Panc1 (cell line): ENCODE data around the gene MRPL43. TPM values are rescaled to one million over a fixed set of nuclear protein-coding genes. Genes with fewer than 3 reads are reported as not detected.

Source experiments
- ATAC-seq: fragments of 200-7000 bp; cut with Tn5 transposase; 2 replicates; pipeline ENCODE4 v1.9.1; 2020; ENCODE audit warnings: mild to moderate bottlenecking, moderate library complexity
- BruUV-seq: library from RNA; stranded (reverse); fragments of 400-500 nt; replicated peaks from 2 replicates; lab custom pipeline; 2021; lab: Mats Ljungman, UMichigan
- CTCF ChIA-PET: fragments of 300-600 bp; sonication (Branson Sonifier 250); formaldehyde crosslinking; loops from one replicate; lab custom pipeline; 2022; ENCODE audit warnings: antibody characterized with exemption; lab: Charles Lee
- POLR2A ChIA-PET: fragments of 300-600 bp; sonication (Branson Sonifier 250); formaldehyde crosslinking; loops from one replicate; lab custom pipeline; 2022; ENCODE audit warnings: antibody characterized with exemption; lab: Charles Lee
- DNase-seq: peaks from one replicate; pipeline ENCODE4 v3.0.0-alpha.2; 2010; ENCODE audit warnings: low read depth, low spot score
- H3K27ac ChIP-seq: 2 replicates; pipeline ENCODE4 v1.5.1; 2011; ENCODE audit warnings: mild to moderate bottlenecking, low read length, inconsistent platforms
- H3K27me3 ChIP-seq: fragments of 200-500 bp; sonication (Bioruptor generic); 2 replicates; pipeline ENCODE4 v1.6.0; 2014; ENCODE audit warnings: low read length, inconsistent platforms; ENCODE audit not compliant: control insufficient read depth, insufficient read depth
- H3K36me3 ChIP-seq: fragments of 200-500 bp; sonication (Bioruptor generic); 2 replicates; pipeline ENCODE4 v1.5.1; 2014; ENCODE audit warnings: inconsistent platforms, mild to moderate bottlenecking, low read length, moderate library complexity; ENCODE audit not compliant: control insufficient read depth, insufficient read depth
- H3K4me1 ChIP-seq: 2 replicates; pipeline ENCODE4 v1.5.1; 2011; ENCODE audit warnings: inconsistent platforms, mild to moderate bottlenecking, low read length, moderate library complexity; ENCODE audit not compliant: control insufficient read depth, insufficient read depth
- H3K4me3 ChIP-seq, 2 experiments: 2 replicates each; pipeline ENCODE4 v1.5.1; 2011 to 2012; ENCODE audit warnings: low read depth in 2 of 2, low read length in 2 of 2, mild to moderate bottlenecking in 2 of 2, inconsistent platforms in 1 of 2, moderate library complexity in 1 of 2
- H3K9me3 ChIP-seq: fragments of 200-500 bp; sonication (Bioruptor generic); 2 replicates; pipeline ENCODE4 v1.5.1; 2014; ENCODE audit warnings: low read depth, mild to moderate bottlenecking, inconsistent platforms, low read length, moderate library complexity; ENCODE audit not compliant: control insufficient read depth, insufficient read depth
- POLR2AphosphoS5 ChIP-seq: IDR thresholded peaks from 2 replicates; pipeline ENCODE4 v1.6.1; 2012; ENCODE audit warnings: mild to moderate bottlenecking, low read depth, low read length, moderate library complexity
- REST ChIP-seq, 2 experiments: IDR thresholded peaks; 2 replicates each; pipeline ENCODE4 v1.6.1; 2011 to 2012; ENCODE audit warnings: low read depth in 2 of 2, control low read depth in 1 of 2, low read length in 1 of 2, mild to moderate bottlenecking in 1 of 2, moderate library complexity in 1 of 2; ENCODE audit not compliant: insufficient read depth in 1 of 2
- SIN3A ChIP-seq: IDR thresholded peaks from 2 replicates; pipeline ENCODE4 v1.6.1; 2012; ENCODE audit warnings: low read depth, mild to moderate bottlenecking, low read length, moderate library complexity, borderline replicate concordance; ENCODE audit not compliant: insufficient read depth
- TCF7L2 ChIP-seq: IDR thresholded peaks from 2 replicates; pipeline ENCODE4 v1.6.1; 2011; ENCODE audit warnings: mild to moderate bottlenecking, low read depth, low read length, inconsistent platforms
- in situ Hi-C: cut with HindIII; loops from 2 replicates; pipeline ENCODE4 v1.10.0; 2016; ENCODE audit warnings: low sequenced_read_pairs, low pct_unique_long_range_greater_than_20kb
- intact Hi-C: fragments of 100-400 bp; cut with micrococcal nuclease; formaldehyde crosslinking; loops from one replicate; pipeline ENCODE4 v1.10.0; 2022; ENCODE audit not compliant: unreplicated experiment
- total RNA-seq: library from RNA; stranded (reverse); gene quantifications from one replicate; pipeline ENCODE4 v1.2.1, GENCODE V29; 2021; ENCODE audit not compliant: unreplicated experiment
- TF ChIP-seq, protein P1 (sequence below): fragments of 450-650 bp; IDR thresholded peaks from 2 replicates; pipeline ENCODE4 v1.5.1; 2017; ENCODE audit warnings: mild to moderate bottlenecking

Gene MRPL43
- total RNA-seq, 1 experiment from 2014 or later = 108 TPM

DNA sequence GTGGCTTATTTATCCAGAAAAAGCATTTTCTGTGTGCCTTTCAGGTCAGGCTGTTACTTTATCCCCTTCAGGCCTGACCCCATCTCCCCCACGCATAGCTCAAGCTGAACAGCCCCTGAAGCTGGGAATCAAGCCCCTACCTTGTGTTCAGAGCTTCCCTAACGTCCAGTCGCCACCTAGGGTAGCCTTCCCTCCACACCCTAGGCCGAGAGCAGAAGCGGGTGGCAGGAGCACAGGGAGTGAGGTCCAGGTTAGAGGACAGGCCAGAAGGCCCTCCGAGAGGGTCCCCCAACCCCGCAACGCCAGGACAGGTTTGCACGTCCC, 18.5 kb downstream of the MRPL43 start:
- BruUV-seq = no TSS peak
- Histone ChIP-seq H3K9me3 (no peaks in the 10 kb centered on the region), H3K4me1 (peaks cover 10% of the 10 kb centered on the region), H3K36me3 (0 out of 2 replicates have a peak, but pooled peaks cover 1% of the 10 kb centered on the region), H3K4me3 (peak overlapping the region; percentile 51 to 56), H3K27me3 (no peaks in the 10 kb centered on the region), H3K27ac (peak overlapping the region; percentile 15; the same call in 1 of the 2 replicates)
- ChIA-PET POLR2A (no interaction called here), CTCF (interaction anchor here (1.0 kb wide), 1 partner anchor 43 kb away, joined by 4 read pairs; no protein-coding TSS in a partner anchor)
- no peak for DNase-seq
- in situ Hi-C loops = no loop called here
- TF ChIP-seq TCF7L2 (no peak), POLR2AphosphoS5 (no peak), REST (IDR thresholded peaks at IDR 0.05; ENCODE audit: insufficient read depth in 1 of 2, low read depth in 2 of 2, low read length in 1 of 2) (no peak), SIN3A (no peak)
- TF ChIP-seq, protein P1, sequence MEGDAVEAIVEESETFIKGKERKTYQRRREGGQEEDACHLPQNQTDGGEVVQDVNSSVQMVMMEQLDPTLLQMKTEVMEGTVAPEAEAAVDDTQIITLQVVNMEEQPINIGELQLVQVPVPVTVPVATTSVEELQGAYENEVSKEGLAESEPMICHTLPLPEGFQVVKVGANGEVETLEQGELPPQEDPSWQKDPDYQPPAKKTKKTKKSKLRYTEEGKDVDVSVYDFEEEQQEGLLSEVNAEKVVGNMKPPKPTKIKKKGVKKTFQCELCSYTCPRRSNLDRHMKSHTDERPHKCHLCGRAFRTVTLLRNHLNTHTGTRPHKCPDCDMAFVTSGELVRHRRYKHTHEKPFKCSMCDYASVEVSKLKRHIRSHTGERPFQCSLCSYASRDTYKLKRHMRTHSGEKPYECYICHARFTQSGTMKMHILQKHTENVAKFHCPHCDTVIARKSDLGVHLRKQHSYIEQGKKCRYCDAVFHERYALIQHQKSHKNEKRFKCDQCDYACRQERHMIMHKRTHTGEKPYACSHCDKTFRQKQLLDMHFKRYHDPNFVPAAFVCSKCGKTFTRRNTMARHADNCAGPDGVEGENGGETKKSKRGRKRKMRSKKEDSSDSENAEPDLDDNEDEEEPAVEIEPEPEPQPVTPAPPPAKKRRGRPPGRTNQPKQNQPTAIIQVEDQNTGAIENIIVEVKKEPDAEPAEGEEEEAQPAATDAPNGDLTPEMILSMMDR = no peak
- ATAC-seq = peak; percentile 58
- intact Hi-C loops = no loop called here

DNA sequence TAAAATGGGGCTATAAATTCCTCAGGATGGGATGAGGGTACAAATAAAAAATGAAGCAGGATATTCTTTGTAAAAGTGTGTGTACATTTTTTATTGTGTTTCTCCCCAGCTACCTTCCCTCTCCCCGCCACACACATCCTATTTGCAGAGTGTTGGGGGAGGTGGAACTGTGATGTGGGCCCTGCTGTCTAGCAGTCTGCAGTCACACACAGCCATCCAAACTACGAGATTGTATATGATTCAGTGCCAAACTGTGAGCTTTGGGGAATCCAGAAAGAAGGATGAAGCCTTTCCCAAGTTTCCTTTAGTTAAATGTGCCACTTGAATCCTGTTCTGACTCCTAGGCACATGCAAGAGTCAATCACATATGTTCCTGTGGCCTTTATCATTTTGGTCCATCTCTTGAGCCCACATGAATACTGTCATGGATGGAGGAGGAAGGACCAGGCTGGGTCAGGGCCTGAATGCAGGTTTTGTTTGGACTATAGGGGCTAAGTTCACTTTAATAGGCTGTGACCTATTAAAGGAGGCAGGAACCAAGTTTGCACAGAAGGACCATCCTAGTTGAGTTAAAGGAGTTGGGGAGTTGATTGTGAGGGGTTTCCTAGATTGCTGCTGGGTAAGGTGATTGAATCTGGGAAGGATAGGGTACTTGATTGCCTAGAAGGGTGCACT, 19.1 kb downstream of the MRPL43 start:
- no TSS peak for BruUV-seq
- peaks cover 10% of the 10 kb centered on the region for H3K4me1 ChIP-seq
- CTCF ChIA-PET = interaction anchor here (0.8 to 1.0 kb wide), 2 partner anchors 43 to 46 kb away, joined by 3 to 4 read pairs; no protein-coding TSS in a partner anchor
- no peaks in the 10 kb centered on the region for H3K27me3 ChIP-seq
- DNase-seq (no peak), ATAC-seq (no peak)
- in situ Hi-C loops = no loop called here
- POLR2A ChIA-PET = interaction anchor here (0.6 kb wide), 1 partner anchor 13 kb away, joined by 10 read pairs; no protein-coding TSS in a partner anchor
- TF ChIP-seq REST (IDR thresholded peaks at IDR 0.05; ENCODE audit: insufficient read depth in 1 of 2, low read depth in 2 of 2, low read length in 1 of 2) (no peak), SIN3A (no peak), TCF7L2 (no peak), POLR2AphosphoS5 (no peak)
- TF ChIP-seq, protein P1 = no peak
- H3K4me3 ChIP-seq = no peak overlapping the region
- peaks cover 6% of the 10 kb centered on the region; the same call in 1 of the 2 replicates for H3K36me3 ChIP-seq
- H3K9me3 ChIP-seq = no peaks in the 10 kb centered on the region
- no peak overlapping the region for H3K27ac ChIP-seq
- intact Hi-C loops = no loop called here
